HFFc6 (cell line): ENCODE results near the gene CD81. TPM values are rescaled to one million over a fixed set of nuclear protein-coding genes. Genes with fewer than 3 reads are reported as not detected.

Source experiments
- DNase-seq: peaks from one replicate; pipeline ENCODE4 v3.0.0-alpha.2; 2018
- H3K27ac Mint-ChIP-seq: 2 replicates; pipeline ENCODE4 v1.8.0; 2020; ENCODE audit warnings: mild to moderate bottlenecking, mixed read lengths
- H3K27me3 Mint-ChIP-seq: 2 replicates; pipeline ENCODE4 v1.8.0; 2021; ENCODE audit warnings: mild to moderate bottlenecking, moderate library complexity, mixed read lengths; ENCODE audit not compliant: insufficient read depth
- H3K36me3 Mint-ChIP-seq: 2 replicates; pipeline ENCODE4 v1.8.0; 2021; ENCODE audit warnings: low read depth, mixed read lengths
- H3K4me1 Mint-ChIP-seq: 2 replicates; pipeline ENCODE4 v1.8.0; 2020; ENCODE audit warnings: low read depth, mixed read lengths
- H3K4me3 Mint-ChIP-seq: 2 replicates; pipeline ENCODE4 v1.8.0; 2020; ENCODE audit warnings: mild to moderate bottlenecking, moderate library complexity, mixed read lengths
- H3K9me3 Mint-ChIP-seq: 2 replicates; pipeline ENCODE4 v1.8.0; 2020; ENCODE audit warnings: mild to moderate bottlenecking, mixed read lengths
- total RNA-seq, 6 experiments: library from RNA; stranded (reverse); fragmentation: NEBNext Ultra II Directional; extraction: Animal tissue kit (Norgen Biotek cat#: 25700); gene quantifications; 2 replicates in 1 of 6; 3 replicates in 5 of 6; pipeline ENCODE4 v1.2.3, GENCODE V29; 2021
- TF ChIP-seq, protein P1 (sequence below): fragments of 200-600 bp; sonication (generic); IDR thresholded peaks from 2 replicates; pipeline ENCODE4 v1.5.0; 2021; ENCODE audit warnings: antibody characterized with exemption, mild to moderate bottlenecking

CD81 gene
- total RNA-seq, 6 experiments from 2014 or later: 540 to 738 (median 627) TPM

DNA sequence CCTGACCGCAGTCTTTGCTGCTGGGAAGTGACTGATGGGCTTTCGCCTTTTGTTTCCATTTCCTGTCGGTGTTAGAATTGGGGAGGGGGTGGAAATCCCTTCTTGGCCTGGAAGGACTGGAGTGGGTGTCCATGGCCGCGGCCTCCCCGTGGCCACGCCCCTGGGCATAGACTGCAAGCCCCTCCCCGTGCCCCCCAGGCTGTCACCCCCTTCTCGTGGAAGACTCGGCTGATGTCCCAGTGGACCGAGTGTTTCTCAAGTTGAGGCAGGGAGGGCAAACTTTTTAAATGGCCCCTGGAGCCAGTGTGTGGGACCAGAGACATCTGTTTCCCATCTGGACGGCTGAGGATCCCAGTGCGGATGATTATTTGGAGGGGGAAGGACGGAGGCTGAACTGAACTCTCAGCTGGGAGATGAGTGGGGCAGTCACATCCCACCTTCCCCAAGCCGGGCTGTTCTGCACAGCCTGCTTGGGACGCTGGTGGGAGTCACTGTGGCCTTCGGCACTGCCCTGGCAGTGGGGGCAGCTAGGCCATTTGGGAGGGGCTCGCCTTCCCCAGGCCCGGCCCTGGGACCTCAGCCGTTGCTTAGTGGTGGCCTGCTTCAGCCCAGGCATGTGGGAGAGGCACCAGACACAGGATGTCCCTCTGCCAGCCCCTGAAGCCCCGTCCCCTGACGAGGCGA, 1.6 kb downstream of the CD81 start:
- peaks cover 10% of the 10 kb centered on the region for H3K27me3 Mint-ChIP-seq
- H3K9me3 Mint-ChIP-seq: no peaks in the 10 kb centered on the region
- peak overlapping the region; percentile 88 for H3K27ac Mint-ChIP-seq
- TF ChIP-seq, protein P1, sequence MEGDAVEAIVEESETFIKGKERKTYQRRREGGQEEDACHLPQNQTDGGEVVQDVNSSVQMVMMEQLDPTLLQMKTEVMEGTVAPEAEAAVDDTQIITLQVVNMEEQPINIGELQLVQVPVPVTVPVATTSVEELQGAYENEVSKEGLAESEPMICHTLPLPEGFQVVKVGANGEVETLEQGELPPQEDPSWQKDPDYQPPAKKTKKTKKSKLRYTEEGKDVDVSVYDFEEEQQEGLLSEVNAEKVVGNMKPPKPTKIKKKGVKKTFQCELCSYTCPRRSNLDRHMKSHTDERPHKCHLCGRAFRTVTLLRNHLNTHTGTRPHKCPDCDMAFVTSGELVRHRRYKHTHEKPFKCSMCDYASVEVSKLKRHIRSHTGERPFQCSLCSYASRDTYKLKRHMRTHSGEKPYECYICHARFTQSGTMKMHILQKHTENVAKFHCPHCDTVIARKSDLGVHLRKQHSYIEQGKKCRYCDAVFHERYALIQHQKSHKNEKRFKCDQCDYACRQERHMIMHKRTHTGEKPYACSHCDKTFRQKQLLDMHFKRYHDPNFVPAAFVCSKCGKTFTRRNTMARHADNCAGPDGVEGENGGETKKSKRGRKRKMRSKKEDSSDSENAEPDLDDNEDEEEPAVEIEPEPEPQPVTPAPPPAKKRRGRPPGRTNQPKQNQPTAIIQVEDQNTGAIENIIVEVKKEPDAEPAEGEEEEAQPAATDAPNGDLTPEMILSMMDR: no peak
- peak; percentile 28 for DNase-seq
- H3K4me3 Mint-ChIP-seq: peak overlapping the region; percentile 94
- peaks cover 45% of the 10 kb centered on the region for H3K4me1 Mint-ChIP-seq
- 0 out of 2 replicates have a peak, but pooled peaks cover 5% of the 10 kb centered on the region for H3K36me3 Mint-ChIP-seq

GRCh38 chr11:2379466-2380174, 2.5 kb downstream of the CD81 start:
- peaks cover 8% of the 10 kb centered on the region for H3K27me3 Mint-ChIP-seq
- H3K36me3 Mint-ChIP-seq: 0 out of 2 replicates have a peak, but pooled peaks cover 5% of the 10 kb centered on the region
- peak overlapping the region; percentile 61 for H3K27ac Mint-ChIP-seq
- no peak for DNase-seq
- peaks cover 49% of the 10 kb centered on the region for H3K4me1 Mint-ChIP-seq
- TF ChIP-seq, protein P1: no peak
- H3K4me3 Mint-ChIP-seq: peak overlapping the region; percentile 94
- no peaks in the 10 kb centered on the region for H3K9me3 Mint-ChIP-seq

GRCh38 chr11:2380396-2380795, 3.3 kb downstream of the CD81 start:
- TF ChIP-seq, protein P1: no peak
- peaks cover 44% of the 10 kb centered on the region for H3K4me1 Mint-ChIP-seq

GRCh38 chr11:2380807-2381350, 3.8 kb downstream of the CD81 start:
- peak overlapping the region; percentile 67; the same call in 1 of the 2 replicates for H3K27ac Mint-ChIP-seq
- 0 out of 2 replicates have a peak, but pooled peaks cover 5% of the 10 kb centered on the region for H3K36me3 Mint-ChIP-seq
- peaks cover 6% of the 10 kb centered on the region; the same call in 1 of the 2 replicates for H3K27me3 Mint-ChIP-seq
- H3K4me3 Mint-ChIP-seq: peak overlapping the region; percentile 94; the same call in 1 of the 2 replicates
- peaks cover 48% of the 10 kb centered on the region for H3K4me1 Mint-ChIP-seq
- no peaks in the 10 kb centered on the region for H3K9me3 Mint-ChIP-seq
- DNase-seq: no peak
- TF ChIP-seq, protein P1: no peak

More at GRCh38 chr11:2380396-2380795, 3.3 kb downstream of the CD81 start:
- Mint-ChIP-seq H3K27ac (peak overlapping the region; percentile 67; the same call in 1 of the 2 replicates), H3K27me3 (peaks cover 8% of the 10 kb centered on the region; the same call in 1 of the 2 replicates), H3K4me3 (peak overlapping the region; percentile 94), H3K36me3 (0 out of 2 replicates have a peak, but pooled peaks cover 5% of the 10 kb centered on the region), H3K9me3 (no peaks in the 10 kb centered on the region)
- no peak for DNase-seq

- Mint-ChIP-seq H3K27me3 (peaks cover 5% of the 10 kb centered on the region; the same call in 1 of the 2 replicates), H3K4me1 (peaks cover 55% of the 10 kb centered on the region), H3K36me3 (0 out of 2 replicates have a peak, but pooled peaks cover 5% of the 10 kb centered on the region), H3K27ac (peak overlapping the region; percentile 67), H3K9me3 (no peaks in the 10 kb centered on the region), H3K4me3 (peak overlapping the region; percentile 94; the same call in 1 of the 2 replicates)
- no peak for DNase-seq
- TF ChIP-seq, protein P1: no peak
These were observed 4.5 kb downstream of the CD81 start for GRCh38 chr11:2381494-2382128.
